T-helper 17 cell (primary cell): Measurements from ENCODE around the gene B4GALT4. TPM values are rescaled to one million over a fixed set of nuclear protein-coding genes. Genes with fewer than 3 reads are reported as not detected.
"Not testable (repeated sequence)": the region's sequence is repeated elsewhere in the genome, so short reads cannot be mapped to it uniquely, and the experiment has no call there.

Source experiments
- ATAC-seq: fragments of 150-1000 bp; cut with Tn5 transposase; 2 replicates; pipeline ENCODE4 v1.10.0; 2021; ENCODE audit warnings: mild to moderate bottlenecking, moderate library complexity
- DNase-seq, 3 donors: peaks; one replicate each; pipeline versions ENCODE4 v3.0.0 to v3.0.0-alpha.2; 2020 to 2021
- H3K9me3 ChIP-seq: one replicate; pipeline ENCODE4 v1.7.0; 2013; ENCODE audit warnings: low read length, mild to moderate bottlenecking; ENCODE audit not compliant: control insufficient read depth, poor library complexity, severe bottlenecking
- H3K27ac Mint-ChIP-seq: one replicate; pipeline ENCODE4 v1.8.0; 2022; ENCODE audit warnings: mild to moderate bottlenecking, moderate library complexity, mixed read lengths
- H3K27me3 Mint-ChIP-seq: one replicate; pipeline ENCODE4 v1.8.0; 2022; ENCODE audit warnings: mixed read lengths
- H3K36me3 Mint-ChIP-seq: one replicate; pipeline ENCODE4 v1.8.0; 2022; ENCODE audit warnings: low read depth, mixed read lengths
- H3K4me1 Mint-ChIP-seq: one replicate; pipeline ENCODE4 v1.8.0; 2022; ENCODE audit warnings: mild to moderate bottlenecking, mixed read lengths
- H3K4me3 Mint-ChIP-seq: one replicate; pipeline ENCODE4 v1.8.0; 2022; ENCODE audit warnings: mild to moderate bottlenecking, moderate library complexity, mixed read lengths
- total RNA-seq, 4 donors: library from RNA in 2 of 4; stranded (reverse) in 2 of 4; gene quantifications; one replicate each; pipeline ENCODE4 v1.2.3 and lab custom pipeline; 2022 to 2026

Gene B4GALT4, protein sequence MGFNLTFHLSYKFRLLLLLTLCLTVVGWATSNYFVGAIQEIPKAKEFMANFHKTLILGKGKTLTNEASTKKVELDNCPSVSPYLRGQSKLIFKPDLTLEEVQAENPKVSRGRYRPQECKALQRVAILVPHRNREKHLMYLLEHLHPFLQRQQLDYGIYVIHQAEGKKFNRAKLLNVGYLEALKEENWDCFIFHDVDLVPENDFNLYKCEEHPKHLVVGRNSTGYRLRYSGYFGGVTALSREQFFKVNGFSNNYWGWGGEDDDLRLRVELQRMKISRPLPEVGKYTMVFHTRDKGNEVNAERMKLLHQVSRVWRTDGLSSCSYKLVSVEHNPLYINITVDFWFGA
- 10 to 100 TPM; 14.6 to 24.7 TPM for total RNA-seq
- total RNA-seq (lab: John Stamatoyannopoulos, UW): 8.9 to 19.1 reads per million in 2 donors

DNA sequence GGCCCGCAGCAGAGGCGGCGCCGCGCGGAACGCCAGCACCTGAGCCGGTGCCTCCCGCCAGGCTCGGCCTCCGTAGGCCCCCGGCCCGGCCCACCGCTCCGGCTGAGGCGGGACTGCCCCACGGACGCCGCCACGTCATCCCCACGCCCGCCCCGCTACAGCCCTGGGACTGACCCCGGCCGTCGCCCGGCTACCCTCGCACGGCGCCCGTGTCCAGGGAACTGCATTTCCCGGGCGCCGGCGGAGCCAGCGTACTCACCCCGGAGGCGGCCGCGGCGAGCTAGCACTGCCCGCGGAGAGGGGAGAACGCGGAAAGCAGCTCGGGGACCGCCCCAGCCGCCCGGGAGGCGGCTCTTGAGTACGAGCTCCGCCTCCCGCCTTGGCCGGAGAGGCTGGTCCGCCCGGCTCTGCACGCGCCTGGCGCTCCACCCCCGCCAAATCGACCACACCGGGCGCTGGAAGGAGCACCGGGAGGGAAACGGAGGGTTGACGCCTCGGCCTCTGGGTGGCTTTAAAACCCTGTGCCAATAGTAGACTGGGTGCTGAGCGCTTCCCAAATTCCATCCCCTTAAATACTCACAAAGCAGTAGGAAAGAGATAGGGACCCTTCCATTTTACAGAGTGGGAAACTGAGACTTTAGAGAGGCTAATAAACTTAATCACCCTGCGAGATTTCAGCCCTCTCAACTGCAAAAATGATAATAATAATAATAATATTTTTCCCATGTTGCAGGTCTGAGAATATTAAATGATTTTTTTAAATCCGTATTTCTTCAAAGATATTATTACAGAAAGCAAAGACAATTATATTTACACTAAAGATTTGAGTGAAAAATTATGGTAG lies at the start of gene B4GALT4:
B4GALT4 (minus strand) TSS at position 288 of the 844 bp plus-strand sequence. CDS start 10,779 bp downstream, outside the sequence.
- Mint-ChIP-seq H3K4me1 (peaks cover 21% of the 10 kb centered on the region), H3K27me3 (no peaks in the 10 kb centered on the region), H3K27ac (peak within 1 kb of the TSS; percentile 96), H3K36me3 (peaks cover 2% of the 10 kb centered on the region), H3K4me3 (peak within 1 kb of the TSS; percentile 92)
- DNase-seq: peak; percentile 47 to 59 (median 48)
- ATAC-seq: peak; percentile 76
- H3K9me3 ChIP-seq: no peaks in the 10 kb centered on the region

DNA sequence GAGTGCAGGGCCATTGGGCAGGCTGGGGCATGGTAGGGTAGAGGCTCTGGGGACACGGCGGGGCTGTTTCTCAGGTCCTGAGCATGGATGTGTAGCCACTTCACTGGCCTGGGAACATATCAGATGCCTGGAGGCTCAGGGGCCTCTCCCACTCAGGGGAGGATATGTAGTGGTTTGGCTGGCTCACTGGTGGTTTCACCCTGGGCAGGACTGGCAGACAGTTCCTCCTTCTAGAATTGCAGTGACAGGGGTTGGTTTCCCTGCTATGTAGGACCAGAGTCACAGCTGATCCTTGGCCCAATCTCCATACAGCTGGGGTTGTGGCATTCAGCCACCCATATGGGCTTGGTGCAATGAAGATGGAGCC lies 48.7 kb upstream of the B4GALT4 start:
- no peak for DNase-seq
- no peaks in the 10 kb centered on the region for H3K36me3 Mint-ChIP-seq
- H3K4me3 Mint-ChIP-seq: no peak overlapping the region
- H3K9me3 ChIP-seq: no peaks in the 10 kb centered on the region
- H3K27me3 Mint-ChIP-seq: no peaks in the 10 kb centered on the region
- H3K27ac Mint-ChIP-seq: no peak overlapping the region
- peaks cover 13% of the 10 kb centered on the region for H3K4me1 Mint-ChIP-seq
- ATAC-seq: no peak

GRCh38 chr3:119288669-119289403 lies 48.2 kb upstream of the B4GALT4 start:
- ATAC-seq (no peak), DNase-seq (no peak)
- no peaks in the 10 kb centered on the region for H3K27me3 Mint-ChIP-seq
- no peak overlapping the region for H3K27ac Mint-ChIP-seq
- no peaks in the 10 kb centered on the region for H3K9me3 ChIP-seq
- H3K36me3 Mint-ChIP-seq: no peaks in the 10 kb centered on the region
- no peak overlapping the region for H3K4me3 Mint-ChIP-seq
- peaks cover 13% of the 10 kb centered on the region for H3K4me1 Mint-ChIP-seq

GRCh38 chr3:119279584-119280243 lies 39.0 kb upstream of the B4GALT4 start:
- H3K36me3 Mint-ChIP-seq: peaks cover 3% of the 10 kb centered on the region

DNA sequence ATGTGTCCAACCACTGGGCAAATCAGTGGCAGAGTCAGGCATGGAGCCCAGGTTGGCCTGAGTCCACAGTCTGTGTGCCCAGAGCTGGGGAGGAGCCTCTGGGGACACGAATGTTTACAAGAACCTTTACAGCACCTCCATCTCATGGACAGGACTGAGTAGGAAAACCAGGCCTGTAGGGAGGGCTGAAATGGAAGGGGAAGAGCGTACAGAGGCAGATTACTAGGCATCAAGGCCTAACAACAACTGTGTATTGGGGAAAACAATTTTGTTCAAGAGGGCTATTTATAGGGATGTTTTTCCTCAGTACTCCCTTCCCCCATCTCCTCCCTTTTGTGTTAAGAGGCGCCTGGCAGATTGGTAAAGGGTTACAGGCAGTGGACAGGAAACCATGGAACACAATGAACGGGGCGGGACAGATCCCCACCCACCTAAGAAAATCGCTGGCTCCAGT lies 38.5 kb upstream of the B4GALT4 start:
- H3K36me3 Mint-ChIP-seq: peaks cover 3% of the 10 kb centered on the region
- no peaks in the 10 kb centered on the region for H3K27me3 Mint-ChIP-seq
- H3K4me3 Mint-ChIP-seq: no peak overlapping the region
- H3K9me3 ChIP-seq: no peaks in the 10 kb centered on the region
- no peak for ATAC-seq
- no peak overlapping the region for H3K27ac Mint-ChIP-seq
- H3K4me1 Mint-ChIP-seq: peaks cover 13% of the 10 kb centered on the region
- DNase-seq: no peak

More at GRCh38 chr3:119279584-119280243, 39.0 kb upstream of the B4GALT4 start:
- H3K4me1 Mint-ChIP-seq: peaks cover 11% of the 10 kb centered on the region
- H3K9me3 ChIP-seq: no peaks in the 10 kb centered on the region
- H3K4me3 Mint-ChIP-seq: no peak overlapping the region
- H3K27me3 Mint-ChIP-seq: no peaks in the 10 kb centered on the region
- H3K27ac Mint-ChIP-seq: no peak overlapping the region
- ATAC-seq (no peak), DNase-seq (no peak)

DNA sequence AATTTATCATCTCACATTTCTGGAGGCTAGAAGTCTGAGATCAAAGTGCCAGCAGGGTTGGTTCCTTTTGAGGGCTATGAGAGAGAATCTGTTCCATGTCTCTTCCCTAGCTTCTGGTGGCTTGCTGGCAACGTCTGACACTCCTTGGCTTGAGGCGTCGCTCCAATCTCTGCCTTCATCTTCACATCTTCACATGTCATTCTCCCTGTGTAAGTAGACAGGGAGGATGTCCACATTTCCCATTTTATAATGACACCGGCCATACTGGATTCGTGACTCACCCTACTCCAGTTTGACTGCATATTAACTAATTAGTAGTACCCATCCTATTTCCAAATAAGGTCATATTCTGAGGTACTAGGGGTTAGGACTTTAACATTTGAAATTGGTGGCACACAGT lies 36.0 kb upstream of the B4GALT4 start:
- no peaks in the 10 kb centered on the region for H3K9me3 ChIP-seq
- no peak overlapping the region for H3K4me3 Mint-ChIP-seq
- DNase-seq (no peak), ATAC-seq (no peak)
- H3K27ac Mint-ChIP-seq: peak overlapping the region; percentile 43
- peaks cover 13% of the 10 kb centered on the region for H3K4me1 Mint-ChIP-seq
- H3K27me3 Mint-ChIP-seq: no peaks in the 10 kb centered on the region
- no peaks in the 10 kb centered on the region for H3K36me3 Mint-ChIP-seq

GRCh38 chr3:119270212-119270611 lies 29.5 kb upstream of the B4GALT4 start:
- H3K4me1 Mint-ChIP-seq, H3K4me3 Mint-ChIP-seq, H3K27ac Mint-ChIP-seq, DNase-seq, H3K36me3 Mint-ChIP-seq, H3K9me3 ChIP-seq, ATAC-seq, H3K27me3 Mint-ChIP-seq: not testable (repeated sequence)

DNA sequence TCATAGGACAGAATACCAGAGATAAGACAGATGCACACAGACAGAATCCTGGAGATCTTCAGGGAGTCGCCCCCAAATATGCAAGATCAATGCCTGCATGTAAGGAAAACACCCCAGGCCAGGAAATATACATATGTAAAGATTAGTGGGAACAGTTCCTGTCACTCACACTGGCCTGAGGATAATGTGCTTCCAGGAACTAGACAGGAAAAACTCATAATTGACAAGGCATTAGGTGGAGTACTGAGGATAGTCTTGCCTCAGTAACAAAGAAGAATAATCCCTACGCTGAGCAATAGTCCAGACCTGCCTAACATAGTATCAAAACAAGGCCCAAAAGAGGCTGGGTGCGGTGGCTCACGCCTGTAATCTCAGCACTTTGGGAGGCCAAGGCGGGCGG lies 20.4 kb upstream of the B4GALT4 start:
- DNase-seq (no peak), ATAC-seq (no peak)
- peaks cover 2% of the 10 kb centered on the region for H3K4me1 Mint-ChIP-seq
- peaks cover 2% of the 10 kb centered on the region for H3K36me3 Mint-ChIP-seq
- H3K27me3 Mint-ChIP-seq: peaks cover 18% of the 10 kb centered on the region
- no peaks in the 10 kb centered on the region for H3K9me3 ChIP-seq
- H3K27ac Mint-ChIP-seq: no peak overlapping the region
- H3K4me3 Mint-ChIP-seq: no peak overlapping the region

DNA sequence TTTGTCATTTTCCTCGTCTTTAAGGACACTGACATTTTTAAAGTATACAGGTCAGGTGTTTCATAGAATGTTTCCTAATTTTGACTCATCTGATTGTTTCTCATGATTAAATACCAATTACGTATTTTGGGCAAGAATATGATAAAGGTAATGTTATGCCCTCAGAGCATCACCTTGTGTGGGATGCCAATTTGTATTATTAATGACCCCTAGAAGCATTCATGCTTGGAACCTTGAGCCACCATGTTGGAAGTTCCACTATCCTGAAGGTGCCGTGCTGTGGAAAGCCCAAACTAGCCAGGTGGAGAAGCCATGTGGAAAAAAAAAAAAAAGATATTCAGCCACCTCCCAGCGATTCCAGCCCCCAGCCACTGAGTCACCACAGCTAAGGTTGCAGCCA lies 19.1 kb upstream of the B4GALT4 start:
- H3K36me3 Mint-ChIP-seq: peaks cover 2% of the 10 kb centered on the region
- no peak overlapping the region for H3K4me3 Mint-ChIP-seq
- ATAC-seq (no peak), DNase-seq (no peak)
- peaks cover 2% of the 10 kb centered on the region for H3K4me1 Mint-ChIP-seq
- peaks cover 18% of the 10 kb centered on the region for H3K27me3 Mint-ChIP-seq
- no peaks in the 10 kb centered on the region for H3K9me3 ChIP-seq
- no peak overlapping the region for H3K27ac Mint-ChIP-seq

- peaks cover 18% of the 10 kb centered on the region for H3K27me3 Mint-ChIP-seq
- DNase-seq: no peak
- no peak overlapping the region for H3K27ac Mint-ChIP-seq
- peaks cover 2% of the 10 kb centered on the region for H3K36me3 Mint-ChIP-seq
- H3K4me1 Mint-ChIP-seq: peaks cover 2% of the 10 kb centered on the region
- no peak for ATAC-seq
- no peak overlapping the region for H3K4me3 Mint-ChIP-seq
- no peaks in the 10 kb centered on the region for H3K9me3 ChIP-seq
Measured at GRCh38 chr3:119258915-119259314, 18.2 kb upstream of the B4GALT4 start.

DNA sequence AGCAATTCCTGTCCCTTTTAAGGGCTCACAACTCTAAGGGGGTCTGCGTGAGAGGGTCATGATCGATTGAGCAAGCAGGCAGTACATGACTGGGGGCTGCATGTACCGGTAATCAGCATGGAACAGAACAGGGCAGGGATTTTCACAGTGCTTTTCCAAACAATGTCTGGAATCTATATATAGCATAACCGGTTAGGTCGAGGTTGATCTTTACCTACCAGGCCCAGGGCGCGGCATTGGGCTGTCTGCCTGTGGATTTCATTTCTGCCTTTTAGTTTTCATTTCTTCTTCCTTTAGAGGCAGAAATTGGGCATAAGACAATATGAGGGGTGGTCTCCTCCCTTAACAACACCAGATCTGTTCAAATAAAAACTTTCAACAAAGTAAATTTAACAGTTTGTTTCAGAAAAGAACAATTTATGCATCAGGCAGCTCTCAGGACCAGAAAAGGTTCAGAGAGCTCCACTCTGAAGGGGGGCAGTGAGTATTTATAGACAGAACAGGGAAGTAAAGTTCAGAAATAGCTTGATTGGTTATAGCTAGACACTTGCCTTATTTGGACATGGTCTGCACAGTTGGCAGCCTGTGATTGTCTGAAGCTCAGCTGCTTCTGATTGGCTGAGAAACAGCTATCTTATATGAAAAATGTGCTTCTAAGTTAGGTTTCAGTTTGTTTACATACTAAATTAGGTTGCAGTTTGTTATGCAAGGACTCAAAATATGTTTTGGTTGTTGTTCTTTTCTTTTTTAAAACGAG lies 17.2 kb upstream of the B4GALT4 start:
- DNase-seq (no peak), ATAC-seq (no peak)
- Mint-ChIP-seq H3K4me1 (peaks cover 2% of the 10 kb centered on the region), H3K36me3 (peaks cover 2% of the 10 kb centered on the region), H3K4me3 (no peak overlapping the region), H3K27ac (no peak overlapping the region), H3K27me3 (peaks cover 18% of the 10 kb centered on the region)
- H3K9me3 ChIP-seq: no peaks in the 10 kb centered on the region

DNA sequence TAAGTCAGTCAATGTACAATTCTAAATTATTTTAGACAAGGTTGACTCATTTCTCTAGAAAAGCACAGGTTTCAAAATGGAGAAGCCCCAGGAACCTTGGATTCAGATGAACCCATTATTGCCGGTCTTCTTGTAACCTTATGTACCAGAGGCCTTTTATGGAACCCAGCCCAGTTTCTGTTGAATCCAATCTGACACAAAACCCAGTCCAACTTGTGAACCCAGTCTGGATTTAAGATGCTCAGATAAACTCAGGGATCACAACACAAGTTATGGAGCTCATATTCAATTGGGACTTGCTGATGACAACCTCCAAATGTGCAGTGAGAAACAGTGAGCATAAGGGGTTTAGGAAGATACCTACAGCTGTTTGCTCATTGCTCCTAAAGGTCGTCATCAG lies 16.4 kb upstream of the B4GALT4 start:
- Mint-ChIP-seq H3K36me3 (peaks cover 2% of the 10 kb centered on the region), H3K27ac (no peak overlapping the region), H3K27me3 (peaks cover 18% of the 10 kb centered on the region), H3K4me3 (no peak overlapping the region), H3K4me1 (peaks cover 2% of the 10 kb centered on the region)
- DNase-seq: no peak
- H3K9me3 ChIP-seq: no peaks in the 10 kb centered on the region
- no peak for ATAC-seq
